Measurements from ENCODE around the gene EIF1B. TPM values are rescaled to one million over a fixed set of nuclear protein-coding genes. Genes with fewer than 3 reads are reported as not detected.
A peak's percentile ranks its signal among the peaks of the same experiment; 100 is the strongest.

Gene EIF1B
- total RNA-seq, 2 donors from 2014 or later = 36.3 to 36.8 TPM

GRCh38 chr3:40321818-40322217, 12.3 kb downstream of the EIF1B start:
- Mint-ChIP-seq H3K9me3 (no peaks in the 10 kb centered on the region), H3K4me1 (no peaks in the 10 kb centered on the region), H3K27ac (no peak overlapping the region), H3K4me3 (no peak overlapping the region), H3K27me3 (no peaks in the 10 kb centered on the region), H3K36me3 (ENCODE audit: low read depth) (no peaks in the 10 kb centered on the region)
- peak; percentile 48 for ATAC-seq (replicated peaks)

GRCh38 chr3:40323946-40324345, 14.4 kb downstream of the EIF1B start:
- ATAC-seq (replicated peaks) = no peak
- Mint-ChIP-seq H3K9me3 (no peaks in the 10 kb centered on the region), H3K4me3 (no peak overlapping the region), H3K4me1 (peaks cover 4% of the 10 kb centered on the region), H3K27ac (no peak overlapping the region), H3K27me3 (peaks cover 4% of the 10 kb centered on the region), H3K36me3 (ENCODE audit: low read depth) (no peaks in the 10 kb centered on the region)

- H3K27ac Mint-ChIP-seq = no peak overlapping the region
- H3K4me3 Mint-ChIP-seq = no peak overlapping the region
- H3K9me3 Mint-ChIP-seq = no peaks in the 10 kb centered on the region
- peak; percentile 24 for ATAC-seq (replicated peaks)
- no peaks in the 10 kb centered on the region for H3K36me3 Mint-ChIP-seq (ENCODE audit: low read depth)
- peaks cover 4% of the 10 kb centered on the region for H3K4me1 Mint-ChIP-seq
- peaks cover 4% of the 10 kb centered on the region for H3K27me3 Mint-ChIP-seq
These were observed 15.1 kb downstream of the EIF1B start for GRCh38 chr3:40324621-40325020.

- no peaks in the 10 kb centered on the region for H3K36me3 Mint-ChIP-seq (ENCODE audit: low read depth)
- H3K27ac Mint-ChIP-seq = no peak overlapping the region
- H3K27me3 Mint-ChIP-seq = peaks cover 4% of the 10 kb centered on the region
- no peaks in the 10 kb centered on the region for H3K9me3 Mint-ChIP-seq
- H3K4me3 Mint-ChIP-seq = no peak overlapping the region
- peaks cover 4% of the 10 kb centered on the region for H3K4me1 Mint-ChIP-seq
- no peak for ATAC-seq (replicated peaks)
These were observed 16.0 kb downstream of the EIF1B start for GRCh38 chr3:40325465-40325864.

- Mint-ChIP-seq H3K27ac (no peak overlapping the region), H3K36me3 (ENCODE audit: low read depth) (no peaks in the 10 kb centered on the region), H3K27me3 (peaks cover 4% of the 10 kb centered on the region), H3K4me3 (no peak overlapping the region), H3K4me1 (peaks cover 4% of the 10 kb centered on the region), H3K9me3 (no peaks in the 10 kb centered on the region)
- no peak for ATAC-seq (replicated peaks)
These were observed 18.9 kb downstream of the EIF1B start for GRCh38 chr3:40328374-40328773.

- Mint-ChIP-seq H3K36me3 (ENCODE audit: low read depth) (no peaks in the 10 kb centered on the region), H3K9me3 (no peaks in the 10 kb centered on the region), H3K4me1 (peaks cover 4% of the 10 kb centered on the region), H3K27ac (no peak overlapping the region), H3K4me3 (no peak overlapping the region), H3K27me3 (peaks cover 4% of the 10 kb centered on the region)
- ATAC-seq (replicated peaks) = no peak
These were observed 19.6 kb downstream of the EIF1B start for GRCh38 chr3:40329071-40329470.

- Mint-ChIP-seq H3K36me3 (ENCODE audit: low read depth) (no peaks in the 10 kb centered on the region), H3K4me3 (no peak overlapping the region), H3K4me1 (peaks cover 18% of the 10 kb centered on the region), H3K27me3 (no peaks in the 10 kb centered on the region), H3K9me3 (no peaks in the 10 kb centered on the region), H3K27ac (no peak overlapping the region)
- ATAC-seq (replicated peaks) = no peak
These were observed 23.2 kb downstream of the EIF1B start for GRCh38 chr3:40332684-40333083.

- H3K27me3 Mint-ChIP-seq = no peaks in the 10 kb centered on the region
- peak overlapping the region; percentile 60 for H3K27ac Mint-ChIP-seq
- peaks cover 21% of the 10 kb centered on the region for H3K4me1 Mint-ChIP-seq
- H3K36me3 Mint-ChIP-seq (ENCODE audit: low read depth) = no peaks in the 10 kb centered on the region
- no peak for ATAC-seq (replicated peaks)
- no peak overlapping the region for H3K4me3 Mint-ChIP-seq
- no peaks in the 10 kb centered on the region for H3K9me3 Mint-ChIP-seq
These were observed 23.9 kb downstream of the EIF1B start for GRCh38 chr3:40333416-40333815.

- H3K36me3 Mint-ChIP-seq (ENCODE audit: low read depth) = no peaks in the 10 kb centered on the region
- H3K4me3 Mint-ChIP-seq = no peak overlapping the region
- ATAC-seq (replicated peaks) = no peak
These were observed 24.3 kb downstream of the EIF1B start for GRCh38 chr3:40333852-40334251.

GRCh38 chr3:40336101-40336500, 26.6 kb downstream of the EIF1B start:
- no peaks in the 10 kb centered on the region for H3K9me3 Mint-ChIP-seq
- peak overlapping the region; percentile 94 for H3K27ac Mint-ChIP-seq
- ATAC-seq (replicated peaks) = no peak
- H3K4me1 Mint-ChIP-seq = peaks cover 21% of the 10 kb centered on the region
- no peak overlapping the region for H3K4me3 Mint-ChIP-seq
- peaks cover 4% of the 10 kb centered on the region for H3K27me3 Mint-ChIP-seq
- no peaks in the 10 kb centered on the region for H3K36me3 Mint-ChIP-seq (ENCODE audit: low read depth)

More at GRCh38 chr3:40333852-40334251, 24.3 kb downstream of the EIF1B start:
- Mint-ChIP-seq H3K9me3 (no peaks in the 10 kb centered on the region), H3K4me1 (peaks cover 21% of the 10 kb centered on the region), H3K27ac (no peak overlapping the region), H3K27me3 (no peaks in the 10 kb centered on the region)

GRCh38 chr3:40336511-40337135, 27.1 kb downstream of the EIF1B start:
- peak overlapping the region; percentile 94 for H3K27ac Mint-ChIP-seq

GRCh38 chr3:40337136-40338108, 27.9 kb downstream of the EIF1B start:
- Mint-ChIP-seq H3K27ac (peak overlapping the region; percentile 94), H3K4me1 (peaks cover 21% of the 10 kb centered on the region), H3K4me3 (peak overlapping the region; percentile 71), H3K27me3 (peaks cover 4% of the 10 kb centered on the region), H3K36me3 (ENCODE audit: low read depth) (no peaks in the 10 kb centered on the region), H3K9me3 (no peaks in the 10 kb centered on the region)
- ATAC-seq (replicated peaks) = peak; percentile 88

More at GRCh38 chr3:40336511-40337135, 27.1 kb downstream of the EIF1B start:
- Mint-ChIP-seq H3K27me3 (peaks cover 4% of the 10 kb centered on the region), H3K4me1 (peaks cover 21% of the 10 kb centered on the region), H3K4me3 (peak overlapping the region; percentile 71), H3K9me3 (no peaks in the 10 kb centered on the region), H3K36me3 (ENCODE audit: low read depth) (no peaks in the 10 kb centered on the region)
- no peak for ATAC-seq (replicated peaks)

- H3K27me3 Mint-ChIP-seq = peaks cover 4% of the 10 kb centered on the region
- no peaks in the 10 kb centered on the region for H3K36me3 Mint-ChIP-seq (ENCODE audit: low read depth)
- no peaks in the 10 kb centered on the region for H3K9me3 Mint-ChIP-seq
- H3K4me3 Mint-ChIP-seq = no peak overlapping the region
- ATAC-seq (replicated peaks) = no peak
- H3K4me1 Mint-ChIP-seq = peaks cover 17% of the 10 kb centered on the region
- no peak overlapping the region for H3K27ac Mint-ChIP-seq
These were observed 30.4 kb downstream of the EIF1B start for GRCh38 chr3:40339871-40340270.

GRCh38 chr3:40340541-40341170, 31.1 kb downstream of the EIF1B start:
- Mint-ChIP-seq H3K4me1 (peaks cover 17% of the 10 kb centered on the region), H3K9me3 (no peaks in the 10 kb centered on the region), H3K27ac (no peak overlapping the region), H3K27me3 (peaks cover 4% of the 10 kb centered on the region), H3K4me3 (no peak overlapping the region), H3K36me3 (ENCODE audit: low read depth) (no peaks in the 10 kb centered on the region)
- no peak for ATAC-seq (replicated peaks)

Data from activated T-helper 17 cell treated with anti-CD3 and anti-CD28 coated beads, Interleukin-2, amount 50 U/mL, for 72 hours (primary cell).